GM18502 (cell line): ENCODE measurements around the gene CDS1.

Experiments used
- ATAC-seq: cut with Tn5 transposase; IDR thresholded peaks from one replicate; pipeline ENCODE4 v1.9.1; 2021; ENCODE audit warnings: mild to moderate bottlenecking; ENCODE audit not compliant: unreplicated experiment, poor library complexity

Gene CDS1

GRCh38 chr4:84699001-84699671 is 116.2 kb downstream of the CDS1 start:
- ATAC-seq = no peak
